T-helper 2 cell treated with Interferon-gamma antibody and Interleukin-4, amounts not matched to agents 5 μg/mL and 100 μg/mL, for 36 hours (primary cell): ENCODE results near the gene CADM4.
A peak's percentile ranks its signal among the peaks of the same experiment; 100 is the strongest.
"Not testable (repeated sequence)": the region's sequence is repeated elsewhere in the genome, so short reads cannot be mapped to it uniquely, and the experiment has no call there.

Experiments used
- DNase-seq: peaks from one replicate; pipeline ENCODE4 v3.0.0; 2021; ENCODE audit warnings: low spot score
- H3K27ac Mint-ChIP-seq: one replicate; pipeline ENCODE4 v1.8.0; 2021; ENCODE audit warnings: mild to moderate bottlenecking, mixed read lengths
- H3K27me3 Mint-ChIP-seq: one replicate; pipeline ENCODE4 v1.8.0; 2021; ENCODE audit warnings: low read depth, mixed read lengths
- H3K36me3 Mint-ChIP-seq: one replicate; pipeline ENCODE4 v1.8.0; 2021; ENCODE audit warnings: low read depth, mixed read lengths
- H3K4me1 Mint-ChIP-seq: one replicate; pipeline ENCODE4 v1.8.0; 2021; ENCODE audit warnings: low read depth, mixed read lengths
- H3K4me3 Mint-ChIP-seq: one replicate; pipeline ENCODE4 v1.8.0; 2022; ENCODE audit warnings: mild to moderate bottlenecking, moderate library complexity, mixed read lengths
- H3K9me3 Mint-ChIP-seq: one replicate; pipeline ENCODE4 v1.8.0; 2021; ENCODE audit warnings: mixed read lengths

CADM4 gene

DNA sequence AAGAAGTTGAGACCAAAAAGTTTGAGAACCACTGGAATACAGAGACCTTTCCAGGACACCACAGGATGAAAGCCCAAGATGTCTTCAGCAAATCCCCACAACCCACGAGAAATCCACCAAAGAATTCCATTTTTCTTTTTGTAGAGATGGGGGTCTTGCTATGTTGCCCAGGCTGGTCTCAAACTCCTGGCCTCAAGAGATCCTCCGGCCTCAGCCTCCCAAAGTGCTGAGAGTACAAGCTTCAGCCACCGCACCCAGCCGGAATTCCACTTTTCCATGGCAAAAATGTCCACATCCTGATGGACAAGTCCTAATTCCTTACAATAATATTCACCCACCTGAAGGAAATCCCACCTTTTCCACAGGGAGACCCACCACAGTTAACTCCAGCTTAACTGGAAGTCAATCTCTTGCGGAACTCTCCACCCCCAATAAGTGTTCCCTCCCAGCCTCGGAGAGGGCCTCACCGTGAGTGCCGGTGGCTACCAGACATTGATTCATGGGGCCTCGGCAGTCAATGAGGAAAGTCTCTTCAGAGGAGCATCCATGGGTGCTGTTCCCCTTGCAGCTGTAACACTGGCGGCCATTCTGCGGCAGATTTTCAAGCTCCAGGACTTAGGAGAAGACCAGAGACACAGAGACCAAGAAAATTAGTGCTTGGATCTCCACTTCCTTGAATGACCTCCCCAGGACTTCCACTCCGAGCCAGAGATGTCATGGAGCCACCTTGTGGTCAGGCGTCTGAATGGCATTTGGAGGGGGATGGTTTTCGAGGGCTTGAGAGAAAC, 12.3 kb upstream of the CADM4 start:
- Mint-ChIP-seq H3K4me3 (no peak overlapping the region), H3K9me3 (no peaks in the 10 kb centered on the region), H3K4me1 (peaks cover 1% of the 10 kb centered on the region), H3K36me3 (peaks cover 32% of the 10 kb centered on the region), H3K27ac (no peak overlapping the region), H3K27me3 (no peaks in the 10 kb centered on the region)
- peak; percentile 27 for DNase-seq

DNA sequence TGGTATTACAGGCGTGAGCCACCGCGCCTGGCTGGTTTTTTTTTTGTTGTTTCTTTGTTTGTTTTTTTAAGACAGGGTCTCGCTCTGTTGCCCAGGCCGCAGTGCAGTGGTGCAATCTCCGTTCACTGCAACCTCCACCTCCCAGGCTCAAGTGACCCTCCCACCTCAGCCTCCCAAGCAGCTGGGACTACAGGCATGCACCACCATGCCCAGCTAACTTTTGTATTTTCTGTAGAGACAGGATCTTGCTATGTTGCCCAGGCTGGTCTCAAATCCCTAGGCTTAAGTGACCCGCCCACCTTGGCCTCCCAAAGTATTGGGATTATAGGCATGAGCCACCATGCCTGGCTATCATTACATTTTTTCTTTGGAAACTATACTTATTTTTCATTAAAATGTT, 10.6 kb upstream of the CADM4 start:
- not testable (repeated sequence) for H3K9me3 Mint-ChIP-seq, H3K27ac Mint-ChIP-seq, DNase-seq, H3K27me3 Mint-ChIP-seq, H3K4me1 Mint-ChIP-seq, H3K4me3 Mint-ChIP-seq
- H3K36me3 Mint-ChIP-seq, result peaks cover 20% of the 10 kb centered on the region

DNA sequence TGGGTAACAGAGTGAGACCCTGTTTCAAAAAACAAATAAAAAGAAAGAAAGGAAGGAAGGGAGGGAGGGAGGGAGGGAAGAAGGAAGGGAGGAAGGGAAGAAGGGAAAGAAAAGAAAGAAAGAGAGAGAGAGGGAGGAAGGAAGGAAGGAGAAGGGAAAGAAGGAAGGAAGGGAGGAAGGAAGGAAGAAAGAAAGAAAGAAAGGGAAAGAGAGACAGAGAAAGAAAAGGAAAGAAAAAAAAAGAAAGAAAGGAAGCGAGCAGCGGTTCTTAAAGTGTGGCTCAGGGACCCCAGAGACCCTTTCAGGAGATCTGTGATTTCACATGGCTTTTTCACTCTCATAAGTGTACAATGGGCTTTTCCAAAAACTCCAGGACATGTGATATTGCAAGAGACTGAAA, 9.9 kb upstream of the CADM4 start:
- no peak overlapping the region for H3K27ac Mint-ChIP-seq
- H3K4me3 Mint-ChIP-seq, result no peak overlapping the region
- no peak for DNase-seq
- peaks cover 15% of the 10 kb centered on the region for H3K36me3 Mint-ChIP-seq
- H3K27me3 Mint-ChIP-seq, result no peaks in the 10 kb centered on the region
- peaks cover 1% of the 10 kb centered on the region for H3K4me1 Mint-ChIP-seq
- no peaks in the 10 kb centered on the region for H3K9me3 Mint-ChIP-seq

DNA sequence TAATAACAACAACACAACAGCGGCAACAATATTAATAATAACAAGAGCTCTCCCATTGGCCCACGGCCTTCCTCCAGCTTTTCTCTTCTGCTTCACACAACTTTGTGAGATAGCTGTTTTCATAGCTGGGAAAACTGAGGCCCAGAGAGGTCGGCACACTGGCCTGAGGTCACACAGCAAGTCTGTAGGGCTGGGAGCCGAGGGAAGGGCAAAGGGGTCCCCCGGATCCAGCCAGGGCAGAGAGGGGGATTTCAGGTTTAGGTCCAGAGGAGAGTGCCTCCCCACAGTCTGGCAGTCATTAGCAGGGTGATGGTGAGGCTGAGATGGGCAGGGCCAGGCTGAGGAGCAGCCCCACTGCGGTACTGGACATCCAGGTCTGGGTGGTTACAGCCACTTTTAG, 9.0 kb upstream of the CADM4 start:
- H3K27ac Mint-ChIP-seq, result no peak overlapping the region
- H3K4me1 Mint-ChIP-seq, result peaks cover 1% of the 10 kb centered on the region

DNA sequence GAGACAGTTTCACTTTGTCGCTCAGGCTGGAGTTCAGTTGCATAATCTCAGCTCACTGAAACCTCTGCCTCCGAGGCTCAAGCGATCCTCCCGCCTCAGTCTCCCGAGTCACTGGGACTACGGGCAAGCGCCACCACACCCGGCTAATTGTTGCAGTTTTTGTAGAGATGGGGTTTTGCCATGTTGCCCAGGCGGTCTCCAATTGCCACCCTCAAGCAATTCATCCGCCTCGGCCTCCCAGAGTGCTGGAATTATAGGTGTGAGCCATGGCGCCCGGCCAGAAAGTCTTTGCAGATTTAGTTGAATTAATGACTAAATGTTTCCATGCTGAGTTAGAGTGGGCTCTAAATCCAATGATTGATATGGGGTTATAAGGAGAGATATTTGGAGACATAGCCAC, 4.5 kb upstream of the CADM4 start:
- peaks cover 3% of the 10 kb centered on the region for H3K36me3 Mint-ChIP-seq
- no peaks in the 10 kb centered on the region for H3K9me3 Mint-ChIP-seq
- H3K27ac Mint-ChIP-seq, result no peak overlapping the region
- no peak for DNase-seq
- peaks cover 1% of the 10 kb centered on the region for H3K4me1 Mint-ChIP-seq
- H3K4me3 Mint-ChIP-seq, result no peak overlapping the region
- peaks cover 21% of the 10 kb centered on the region for H3K27me3 Mint-ChIP-seq

More for the DNA sequence above, 9.0 kb upstream of the CADM4 start:
- H3K27me3 Mint-ChIP-seq, result no peaks in the 10 kb centered on the region
- DNase-seq, result no peak
- no peak overlapping the region for H3K4me3 Mint-ChIP-seq
- H3K36me3 Mint-ChIP-seq, result peaks cover 13% of the 10 kb centered on the region
- no peaks in the 10 kb centered on the region for H3K9me3 Mint-ChIP-seq

DNA sequence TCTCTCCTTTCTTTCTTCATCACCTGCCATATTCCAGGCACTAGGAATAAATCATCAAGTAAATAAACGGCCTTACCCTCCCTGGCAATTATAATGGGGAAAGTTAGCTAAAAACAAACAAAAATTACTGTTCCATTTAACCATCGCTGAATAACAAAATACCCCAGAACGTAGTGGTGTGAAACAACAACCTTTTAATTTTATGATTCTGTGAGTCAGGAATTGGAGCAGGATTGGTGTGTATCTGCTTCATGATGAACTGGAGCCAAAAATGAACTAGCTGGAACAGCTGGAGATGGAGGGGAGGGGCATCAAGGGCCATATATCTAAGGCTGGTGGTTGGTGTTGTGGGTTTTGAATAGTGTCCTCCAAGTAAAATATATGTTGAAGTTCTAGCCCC, 3.7 kb upstream of the CADM4 start:
- DNase-seq, result no peak
- H3K27me3 Mint-ChIP-seq, result peaks cover 30% of the 10 kb centered on the region
- no peaks in the 10 kb centered on the region for H3K9me3 Mint-ChIP-seq
- no peak overlapping the region for H3K27ac Mint-ChIP-seq
- no peak overlapping the region for H3K4me3 Mint-ChIP-seq
- H3K4me1 Mint-ChIP-seq, result peaks cover 6% of the 10 kb centered on the region
- H3K36me3 Mint-ChIP-seq, result peaks cover 3% of the 10 kb centered on the region

DNA sequence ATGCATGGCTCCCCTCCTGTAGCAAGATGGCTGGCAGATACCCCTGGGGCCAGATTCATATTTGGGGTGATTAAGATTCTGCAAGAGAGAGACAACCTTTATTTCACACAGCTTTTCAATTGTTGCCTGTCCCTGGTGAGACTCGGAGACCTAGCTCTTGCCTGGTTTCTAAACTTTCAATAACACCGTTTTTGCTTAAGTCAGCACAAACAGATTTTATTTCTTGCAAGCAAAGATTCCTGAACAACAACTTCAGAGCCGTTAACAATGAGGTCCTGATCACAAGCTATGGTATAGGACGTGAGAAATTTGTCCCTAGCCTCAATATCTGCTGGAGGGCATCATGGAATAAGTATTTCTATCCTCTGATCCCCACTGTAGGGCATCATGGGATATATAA, 2.9 kb upstream of the CADM4 start:
- Mint-ChIP-seq H3K27me3 (peaks cover 38% of the 10 kb centered on the region), H3K9me3 (no peaks in the 10 kb centered on the region), H3K27ac (no peak overlapping the region), H3K4me3 (no peak overlapping the region), H3K36me3 (no peaks in the 10 kb centered on the region), H3K4me1 (peaks cover 6% of the 10 kb centered on the region)
- no peak for DNase-seq

DNA sequence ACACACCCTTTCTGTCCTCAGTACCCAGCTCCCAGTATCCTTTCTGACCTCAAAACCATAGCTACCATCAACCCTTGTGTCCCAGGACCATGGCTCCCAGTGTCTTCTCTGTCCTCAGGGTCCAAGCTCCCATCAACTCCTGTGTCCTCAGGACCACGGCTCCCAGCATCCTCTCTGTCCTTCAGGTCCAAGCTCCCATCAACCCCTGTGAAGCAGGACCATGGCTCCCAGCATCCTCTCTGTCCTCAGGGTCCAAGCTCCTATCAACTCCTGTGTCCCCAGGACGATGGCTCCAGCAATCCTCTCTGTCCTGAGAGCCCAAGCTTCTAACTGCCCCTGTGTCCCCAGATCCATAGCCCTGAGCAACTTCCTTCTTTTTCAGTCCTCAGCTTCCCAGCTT, 1.7 kb upstream of the CADM4 start:
- H3K27ac Mint-ChIP-seq, result peak overlapping the region; percentile 47
- peak overlapping the region; percentile 66 for H3K4me3 Mint-ChIP-seq
- H3K9me3 Mint-ChIP-seq, result no peaks in the 10 kb centered on the region
- no peaks in the 10 kb centered on the region for H3K36me3 Mint-ChIP-seq
- peaks cover 6% of the 10 kb centered on the region for H3K4me1 Mint-ChIP-seq
- no peak for DNase-seq
- H3K27me3 Mint-ChIP-seq, result peaks cover 44% of the 10 kb centered on the region

DNA sequence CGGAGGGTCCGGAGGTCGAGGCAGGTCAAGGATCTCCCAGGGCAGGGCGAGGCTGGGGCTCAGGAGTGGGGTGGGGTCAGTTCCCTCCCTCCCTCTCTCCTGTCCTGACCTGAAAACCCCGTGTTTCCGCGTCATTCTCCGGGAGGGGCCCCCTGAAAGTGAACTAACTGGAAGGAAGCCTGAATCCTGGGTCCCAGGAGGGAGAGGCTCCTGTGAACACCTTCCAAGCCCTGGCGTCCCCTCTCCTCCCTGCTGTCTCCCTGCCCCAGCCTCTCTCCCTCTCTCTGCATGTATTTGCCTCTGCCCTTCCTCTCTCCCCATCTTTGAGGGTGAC, 741 bp upstream of the CADM4 start:
- no peaks in the 10 kb centered on the region for H3K36me3 Mint-ChIP-seq
- H3K4me3 Mint-ChIP-seq, result peak overlapping the region; percentile 75
- no peak overlapping the region for H3K27ac Mint-ChIP-seq
- peaks cover 6% of the 10 kb centered on the region for H3K4me1 Mint-ChIP-seq
- no peaks in the 10 kb centered on the region for H3K9me3 Mint-ChIP-seq
- no peak for DNase-seq
- peaks cover 44% of the 10 kb centered on the region for H3K27me3 Mint-ChIP-seq

DNA sequence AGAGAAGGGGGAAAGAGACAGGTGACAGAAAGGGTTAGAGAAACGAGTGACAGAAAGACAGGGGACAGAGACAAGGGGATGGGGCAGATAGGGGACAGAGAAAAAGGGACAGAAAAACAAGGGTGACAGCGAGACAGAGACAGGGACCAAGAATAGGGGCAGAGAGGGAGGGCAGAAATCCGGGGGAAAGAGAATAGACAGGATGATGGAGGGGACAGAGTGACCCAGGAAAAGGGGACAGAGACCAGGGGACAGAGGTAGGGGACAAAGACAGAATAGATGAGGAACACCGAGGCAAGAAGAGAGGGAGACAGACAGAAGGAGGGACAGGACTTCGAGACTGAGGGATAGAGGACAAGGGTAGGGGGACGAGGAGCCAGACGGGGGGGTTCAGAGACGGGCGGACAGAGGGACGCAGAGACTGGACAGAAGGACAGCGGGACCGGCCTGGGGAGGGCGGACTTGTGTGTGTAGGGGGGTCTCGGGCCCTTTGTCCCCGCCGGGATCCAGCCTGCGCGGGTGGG, 593 bp downstream of the CADM4 start:
- peaks cover 47% of the 10 kb centered on the region for H3K27me3 Mint-ChIP-seq
- peak overlapping the region; percentile 41 for H3K27ac Mint-ChIP-seq
- peak overlapping the region; percentile 75 for H3K4me3 Mint-ChIP-seq
- no peaks in the 10 kb centered on the region for H3K36me3 Mint-ChIP-seq
- no peaks in the 10 kb centered on the region for H3K9me3 Mint-ChIP-seq
- peaks cover 6% of the 10 kb centered on the region for H3K4me1 Mint-ChIP-seq
- DNase-seq, result no peak

DNA sequence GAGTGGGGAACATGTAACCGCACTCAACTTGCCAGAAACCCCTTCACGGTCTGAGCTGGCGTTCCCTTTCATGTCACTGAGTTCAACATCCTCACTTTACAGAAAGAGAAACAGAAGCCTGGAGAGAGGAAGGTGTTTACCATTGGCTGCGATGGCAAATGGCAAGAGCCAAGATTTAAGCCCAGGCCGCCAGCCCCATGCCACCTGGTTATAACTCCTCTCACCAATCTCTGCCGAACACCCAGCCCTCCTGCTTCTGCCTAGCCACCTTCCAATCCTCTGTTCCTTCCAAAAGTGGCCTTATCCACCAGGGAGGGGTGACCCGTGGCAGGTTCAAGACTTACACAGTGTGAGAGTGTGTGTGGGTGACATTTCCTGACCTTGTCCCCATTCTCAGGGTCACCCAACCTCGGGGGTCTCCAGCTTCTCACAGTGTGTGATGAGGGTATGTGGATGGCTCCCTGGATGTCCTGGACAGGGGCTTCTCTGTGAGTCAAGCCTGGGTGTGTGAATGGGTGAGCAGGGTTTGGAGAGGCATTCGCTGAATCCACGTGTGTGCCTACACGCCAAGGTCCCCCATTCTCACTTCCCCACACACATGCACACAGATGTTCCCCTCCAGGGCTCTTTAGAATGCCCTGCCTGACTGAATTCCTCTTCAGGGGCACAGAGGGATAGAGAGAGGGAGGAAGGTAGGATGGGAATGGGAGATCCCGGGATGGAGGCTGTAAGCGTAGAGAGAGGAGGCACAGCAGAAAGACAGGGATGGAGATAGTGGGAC, 1.2 kb downstream of the CADM4 start:
- no peaks in the 10 kb centered on the region for H3K36me3 Mint-ChIP-seq
- peaks cover 47% of the 10 kb centered on the region for H3K27me3 Mint-ChIP-seq
- H3K27ac Mint-ChIP-seq, result no peak overlapping the region
- peaks cover 6% of the 10 kb centered on the region for H3K4me1 Mint-ChIP-seq
- H3K4me3 Mint-ChIP-seq, result peak overlapping the region; percentile 75
- H3K9me3 Mint-ChIP-seq, result no peaks in the 10 kb centered on the region
- DNase-seq, result no peak

DNA sequence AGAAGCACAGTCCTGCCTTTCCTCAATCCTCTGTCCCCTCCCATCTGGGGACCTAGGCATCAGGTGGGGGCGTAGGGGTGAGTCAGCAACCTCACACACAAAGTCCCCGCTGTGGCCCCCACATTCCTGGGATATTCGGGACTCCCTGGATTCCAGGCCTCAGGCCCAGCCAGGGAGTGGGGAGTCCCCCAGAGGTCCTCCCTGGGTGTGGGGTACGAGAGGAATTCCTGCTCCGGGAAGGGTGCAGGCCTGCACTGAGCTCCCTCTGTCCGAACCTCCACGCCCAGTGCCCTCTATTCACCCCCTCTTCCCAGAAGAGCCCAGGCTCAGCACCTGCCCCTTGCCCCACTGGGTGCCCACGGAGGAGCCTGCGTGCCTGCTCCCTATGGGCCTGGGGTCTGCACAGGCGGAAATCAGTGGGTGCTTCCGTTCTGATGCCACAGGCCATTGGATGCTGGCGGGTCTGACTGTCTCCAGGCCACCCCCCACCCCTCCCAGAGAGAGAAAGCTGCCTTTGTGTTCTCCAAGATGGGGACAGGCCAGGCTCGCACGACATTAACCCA, 3.4 kb downstream of the CADM4 start:
- Mint-ChIP-seq H3K27ac (no peak overlapping the region), H3K27me3 (peaks cover 44% of the 10 kb centered on the region), H3K4me3 (no peak overlapping the region), H3K4me1 (peaks cover 6% of the 10 kb centered on the region), H3K36me3 (no peaks in the 10 kb centered on the region), H3K9me3 (no peaks in the 10 kb centered on the region)
- no peak for DNase-seq

DNA sequence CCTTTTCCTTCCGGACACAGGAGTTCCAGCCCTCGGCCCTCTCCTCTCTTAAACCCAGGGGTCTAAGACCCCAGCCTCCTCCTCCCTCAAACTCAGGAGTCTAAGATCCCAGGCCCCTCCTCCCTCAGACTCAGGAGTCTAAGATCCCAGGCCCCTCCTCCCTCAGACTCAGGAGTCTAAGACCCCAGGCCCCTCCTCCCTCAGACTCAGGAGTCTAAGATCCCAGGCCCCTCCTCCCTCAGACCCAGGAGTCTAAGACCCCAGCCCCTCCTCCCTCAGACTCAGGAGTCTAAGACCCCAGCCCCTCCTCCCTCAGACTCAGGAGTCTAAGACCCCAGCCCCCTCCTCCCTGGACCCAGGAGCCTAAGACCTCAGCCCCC, 4.1 kb downstream of the CADM4 start:
- not testable (repeated sequence) for H3K4me3 Mint-ChIP-seq, H3K36me3 Mint-ChIP-seq, H3K9me3 Mint-ChIP-seq, DNase-seq, H3K4me1 Mint-ChIP-seq, H3K27ac Mint-ChIP-seq
- H3K27me3 Mint-ChIP-seq, result peaks cover 39% of the 10 kb centered on the region

DNA sequence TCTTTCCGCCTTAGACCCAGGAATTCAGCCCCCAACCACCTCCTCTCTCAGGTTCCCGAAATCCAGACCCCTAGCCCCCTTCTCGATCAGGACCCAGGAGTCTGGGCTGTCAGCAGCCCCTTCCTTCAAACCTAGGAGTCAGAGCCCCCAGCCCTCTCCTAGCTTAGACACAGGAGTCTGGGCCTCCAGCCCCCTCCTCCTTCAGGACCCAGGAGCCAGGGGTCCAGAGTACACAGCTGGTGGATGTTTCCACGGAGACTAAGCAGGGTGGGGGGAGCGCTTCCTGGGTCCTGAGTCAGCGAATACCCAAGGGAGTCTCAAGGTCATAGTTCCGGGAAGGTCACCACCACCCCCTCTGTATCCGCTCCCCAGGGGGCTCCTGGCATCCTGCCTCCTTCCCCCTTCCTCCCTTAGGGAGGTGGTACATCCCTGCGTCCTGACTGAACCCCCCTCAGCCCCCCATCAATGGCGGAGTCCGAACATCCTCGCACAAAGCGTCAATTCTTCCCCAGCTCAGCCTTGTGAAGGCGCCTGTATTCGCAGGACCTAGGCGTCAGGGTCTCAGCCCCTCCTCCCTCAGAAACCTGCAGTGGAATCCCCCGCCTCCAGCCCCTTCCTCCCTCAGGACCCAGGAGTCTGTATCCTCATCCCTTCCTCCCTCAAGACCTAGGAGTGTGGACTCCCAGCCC, 4.6 kb downstream of the CADM4 start:
- H3K36me3 Mint-ChIP-seq, result no peaks in the 10 kb centered on the region
- peaks cover 34% of the 10 kb centered on the region for H3K27me3 Mint-ChIP-seq
- H3K9me3 Mint-ChIP-seq, result no peaks in the 10 kb centered on the region
- H3K4me3 Mint-ChIP-seq, result no peak overlapping the region
- no peak overlapping the region for H3K27ac Mint-ChIP-seq
- peaks cover 5% of the 10 kb centered on the region for H3K4me1 Mint-ChIP-seq
- no peak for DNase-seq
